B cell (primary cell): ENCODE results near the gene PLPP4. TPM values are rescaled to one million over a fixed set of nuclear protein-coding genes. Genes with fewer than 3 reads are reported as not detected.

Experiments
- ATAC-seq: fragments of 200-7000 bp; cut with Tn5 transposase; one replicate; pipeline ENCODE4 v1.10.0; 2021; ENCODE audit warnings: low read depth, mild to moderate bottlenecking, moderate number of reproducible peaks, moderate library complexity
- CTCF ChIA-PET: fragments of 350-600 bp; sonication (Branson Sonifier 250); formaldehyde crosslinking; loops from one replicate; lab custom pipeline; 2021; ENCODE audit warnings: antibody characterized with exemption, inconsistent platforms; lab: Charles Lee
- POLR2A ChIA-PET: fragments of 350-600 bp; sonication (Branson Sonifier 250); formaldehyde crosslinking; loops from one replicate; lab custom pipeline; 2021; ENCODE audit warnings: antibody characterized with exemption; lab: Charles Lee
- DNase-seq: peaks from one replicate; pipeline ENCODE4 v3.0.0; 2013
- H2AFZ ChIP-seq: 2 replicates; pipeline ENCODE4 v1.6.1; 2012; ENCODE audit warnings: mild to moderate bottlenecking, low read depth, low read length; ENCODE audit not compliant: insufficient read depth, poor library complexity, severe bottlenecking
- H3K27ac ChIP-seq, 2 donors: 1 replicate in 1 of 2; 2 replicates in 1 of 2; pipeline ENCODE4 v1.5.1; 2012 to 2013; ENCODE audit warnings: low read length in 2 of 2, mild to moderate bottlenecking in 2 of 2, moderate library complexity in 1 of 2
- H3K27me3 ChIP-seq, 4 experiments: fragments of 200-600 bp in 1 of 4; sonication (generic) in 1 of 4; replicated peaks in 1 of 4; 1 replicate in 2 of 4; 2 replicates in 2 of 4; pipeline versions ENCODE4 v1.6.1 to v1.7.0; 2013 to 2016; ENCODE audit warnings: low read length in 3 of 4, mild to moderate bottlenecking in 2 of 4, mixed read lengths in 1 of 4, moderate library complexity in 1 of 4; ENCODE audit not compliant: insufficient read depth in 4 of 4, control insufficient read depth in 3 of 4; ENCODE audit errors: control extremely low read depth in 1 of 4
- H3K36me3 ChIP-seq, 2 experiments: replicated peaks in 1 of 2; 1 replicate in 1 of 2; 2 replicates in 1 of 2; pipeline versions ENCODE4 v1.6.1 to v1.7.1; 2013; ENCODE audit warnings: low read length in 1 of 2; ENCODE audit not compliant: insufficient read depth in 2 of 2, control insufficient read depth in 1 of 2; ENCODE audit errors: control extremely low read depth in 1 of 2, extremely low read depth in 1 of 2
- H3K4me1 ChIP-seq, 2 donors: fragments of 200-600 bp in 1 of 2; sonication (generic) in 1 of 2; 1 replicate in 1 of 2; 2 replicates in 1 of 2; pipeline versions ENCODE4 v1.5.1 to v1.6.1; 2013 to 2017; ENCODE audit warnings: low read length in 2 of 2; ENCODE audit not compliant: control insufficient read depth in 2 of 2, insufficient read depth in 2 of 2
- H3K4me2 ChIP-seq: replicated peaks from 2 replicates; pipeline ENCODE3; 2012; ENCODE audit warnings: mild to moderate bottlenecking, low read depth, low read length; ENCODE audit not compliant: poor library complexity, severe bottlenecking
- H3K4me3 ChIP-seq, 5 experiments: fragments of 200-600 bp in 1 of 5; sonication (generic) in 1 of 5; 1 replicate in 3 of 5; 2 replicates in 2 of 5; pipeline versions ENCODE4 v1.5.1 to v1.7.0; 2011 to 2016; ENCODE audit warnings: low read length in 4 of 5, mild to moderate bottlenecking in 4 of 5, low read depth in 2 of 5, control low read depth in 1 of 5, moderate library complexity in 1 of 5; ENCODE audit not compliant: insufficient read depth in 1 of 5; ENCODE audit errors: control extremely low read depth in 1 of 5, extremely low read depth in 1 of 5
- H3K79me2 ChIP-seq: fragments of 200-600 bp; sonication (generic); one replicate; pipeline ENCODE4 v1.6.0; 2016; ENCODE audit warnings: low read length; ENCODE audit not compliant: control insufficient read depth, insufficient read depth
- H3K9ac ChIP-seq: fragments of 200-600 bp; sonication (generic); 2 replicates; pipeline ENCODE4 v1.6.1; 2017; ENCODE audit warnings: mild to moderate bottlenecking, low read length, moderate library complexity
- H3K9me3 ChIP-seq, 3 donors: one replicate each; pipeline versions ENCODE4 v1.6.1 to v1.7.1; 2013; ENCODE audit warnings: low read length in 2 of 3; ENCODE audit not compliant: control insufficient read depth in 2 of 3, insufficient read depth in 1 of 3; ENCODE audit errors: control extremely low read depth in 1 of 3
- H4K20me1 ChIP-seq: 2 replicates; pipeline ENCODE4 v1.6.0; 2012; ENCODE audit warnings: mild to moderate bottlenecking, low read length; ENCODE audit not compliant: insufficient read depth, control insufficient read depth, poor library complexity, severe bottlenecking
- H3K27ac Mint-ChIP-seq: one replicate; pipeline ENCODE4 v1.8.0; 2021; ENCODE audit warnings: mixed read lengths
- H3K27me3 Mint-ChIP-seq: one replicate; pipeline ENCODE4 v1.8.0; 2021; ENCODE audit warnings: mixed read lengths
- H3K4me1 Mint-ChIP-seq: one replicate; pipeline ENCODE4 v1.8.0; 2021; ENCODE audit warnings: mixed read lengths
- H3K4me3 Mint-ChIP-seq: one replicate; pipeline ENCODE4 v1.8.0; 2021; ENCODE audit warnings: mixed read lengths
- H3K9me3 Mint-ChIP-seq: one replicate; pipeline ENCODE4 v1.8.0; 2022; ENCODE audit warnings: mixed read lengths; ENCODE audit not compliant: insufficient read depth
- CTCF ChIP-seq: fragments of 200-600 bp; IDR thresholded peaks from one replicate; pipeline ENCODE4 v1.8.0; 2022; ENCODE audit warnings: antibody characterized with exemption, mild to moderate bottlenecking
- EZH2 ChIP-seq: IDR thresholded peaks from 2 replicates; pipeline ENCODE4 v1.6.1; 2012; ENCODE audit warnings: borderline replicate concordance, low read depth, mild to moderate bottlenecking, moderate library complexity, low read length; ENCODE audit not compliant: insufficient read depth, poor library complexity, severe bottlenecking
- WGBS: methylation state at CpG from one replicate; pipeline ENCODE4 v1.1.5; 2013; ENCODE audit warnings: missing lambda C conversion rate; ENCODE audit not compliant: insufficient coverage; 5-methylcytosine and 5-hydroxymethylcytosine counted together
- intact Hi-C: fragments of 100-400 bp; cut with micrococcal nuclease; formaldehyde crosslinking; loops from one replicate; pipeline ENCODE4 v1.10.0; 2022
- polyA plus RNA-seq: library from polyadenylated mRNA; depleted of rRNA; stranded (reverse); fragments of >200 nt; gene quantifications from 2 replicates; pipeline ENCODE4 v1.2.3, GENCODE V29; 2012
- total RNA-seq, 2 donors: library from RNA; stranded (reverse); fragments of 120-200 nt in 1 of 2; gene quantifications; 1 replicate in 1 of 2; 2 replicates in 1 of 2; pipeline versions ENCODE4 v1.2.3 to v1.2.4, GENCODE V29; 2013 to 2022

The PLPP4 gene
- total and polyA plus RNA-seq, 2 donors (not counting 1 experiment from before 2014, with no cell fraction given) = not detected

GRCh38 chr10:120540486-120540885, 83.5 kb downstream of the PLPP4 start:
- Histone ChIP-seq H3K27me3 (no peaks in the 10 kb centered on the region), H3K9ac (no peak overlapping the region), H3K79me2 (no peaks in the 10 kb centered on the region), H3K27ac (no peak overlapping the region), H3K4me3 (no peak overlapping the region), H2AFZ (no peak overlapping the region), H3K9me3 (peaks cover 0 to 3% (median 0%) of the 10 kb centered on the region in 3 donors), H3K4me2 (no peak overlapping the region), H4K20me1 (no peaks in the 10 kb centered on the region), H3K4me1 (no peaks in the 10 kb centered on the region), H3K36me3 (no peaks in the 10 kb centered on the region)
- Mint-ChIP-seq H3K4me1 (no peaks in the 10 kb centered on the region), H3K9me3 (no peaks in the 10 kb centered on the region), H3K27me3 (peaks cover 2% of the 10 kb centered on the region), H3K4me3 (no peak overlapping the region), H3K27ac (no peak overlapping the region)
- intact Hi-C loops = no loop called here
- TF ChIP-seq EZH2 (no peak), CTCF (no peak)
- WGBS = 100% methylated on average over 1 of the region's 3 CpGs
- POLR2A ChIA-PET = no interaction called here
- DNase-seq (no peak), ATAC-seq (no peak)
- CTCF ChIA-PET = no interaction called here

- peaks cover 0 to 3% (median 0%) of the 10 kb centered on the region in 3 donors for H3K9me3 ChIP-seq
- H3K4me3 Mint-ChIP-seq = no peak overlapping the region
- H3K27me3 Mint-ChIP-seq = no peaks in the 10 kb centered on the region
- H2AFZ ChIP-seq = no peak overlapping the region
- H3K9ac ChIP-seq = no peak overlapping the region
- H3K4me1 Mint-ChIP-seq = no peaks in the 10 kb centered on the region
- POLR2A ChIA-PET = no interaction called here
- WGBS = 78% methylated on average over 4 of the region's 4 CpGs
- no peak overlapping the region for H3K4me2 ChIP-seq
- DNase-seq (no peak), ATAC-seq (no peak)
- intact Hi-C loops = no loop called here
- no peak for TF ChIP-seq EZH2
- no peak for TF ChIP-seq CTCF
- H3K27ac ChIP-seq = no peak overlapping the region
- H3K27me3 ChIP-seq = no peaks in the 10 kb centered on the region
- H4K20me1 ChIP-seq = no peaks in the 10 kb centered on the region
- no peaks in the 10 kb centered on the region for H3K36me3 ChIP-seq
- H3K4me1 ChIP-seq = no peaks in the 10 kb centered on the region
- H3K4me3 ChIP-seq = no peak overlapping the region
- H3K27ac Mint-ChIP-seq = no peak overlapping the region
- CTCF ChIA-PET = no interaction called here
- H3K9me3 Mint-ChIP-seq = no peaks in the 10 kb centered on the region
- H3K79me2 ChIP-seq = no peaks in the 10 kb centered on the region
Observed at GRCh38 chr10:120541984-120542383, 85.0 kb downstream of the PLPP4 start.
